ENCODE measurements around the gene SEMA5B. TPM values are rescaled to one million over a fixed set of nuclear protein-coding genes. Genes with fewer than 3 reads are reported as not detected.

The SEMA5B gene
- total RNA-seq, 3 donors from 2014 or later (not counting 1 experiment from before 2014, with no cell fraction given): 0.23 TPM; not detected in 2

GRCh38 chr3:123005291-123005690 lies 22.3 kb downstream of the SEMA5B start:
- WGBS (ENCODE audit: insufficient coverage): 100% methylated on average over 1 of the region's 1 CpG
- TF ChIP-seq, protein P1, sequence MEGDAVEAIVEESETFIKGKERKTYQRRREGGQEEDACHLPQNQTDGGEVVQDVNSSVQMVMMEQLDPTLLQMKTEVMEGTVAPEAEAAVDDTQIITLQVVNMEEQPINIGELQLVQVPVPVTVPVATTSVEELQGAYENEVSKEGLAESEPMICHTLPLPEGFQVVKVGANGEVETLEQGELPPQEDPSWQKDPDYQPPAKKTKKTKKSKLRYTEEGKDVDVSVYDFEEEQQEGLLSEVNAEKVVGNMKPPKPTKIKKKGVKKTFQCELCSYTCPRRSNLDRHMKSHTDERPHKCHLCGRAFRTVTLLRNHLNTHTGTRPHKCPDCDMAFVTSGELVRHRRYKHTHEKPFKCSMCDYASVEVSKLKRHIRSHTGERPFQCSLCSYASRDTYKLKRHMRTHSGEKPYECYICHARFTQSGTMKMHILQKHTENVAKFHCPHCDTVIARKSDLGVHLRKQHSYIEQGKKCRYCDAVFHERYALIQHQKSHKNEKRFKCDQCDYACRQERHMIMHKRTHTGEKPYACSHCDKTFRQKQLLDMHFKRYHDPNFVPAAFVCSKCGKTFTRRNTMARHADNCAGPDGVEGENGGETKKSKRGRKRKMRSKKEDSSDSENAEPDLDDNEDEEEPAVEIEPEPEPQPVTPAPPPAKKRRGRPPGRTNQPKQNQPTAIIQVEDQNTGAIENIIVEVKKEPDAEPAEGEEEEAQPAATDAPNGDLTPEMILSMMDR (IDR thresholded peaks at IDR 0.05): no peak
- H3K27ac ChIP-seq (ENCODE audit: low read length): no peak overlapping the region
- peaks cover 25 to 61% of the 10 kb centered on the region in 2 donors for H3K27me3 Mint-ChIP-seq (ENCODE audit: low read depth in 2 of 2)
- H3K27me3 ChIP-seq (ENCODE audit: control insufficient read depth, insufficient read depth, low read length): peaks cover 4% of the 10 kb centered on the region
- intact Hi-C loops (cut with micrococcal nuclease): no loop called here
- H3K27ac Mint-ChIP-seq: no peak overlapping the region
- no peak for ATAC-seq
- H3K36me3 Mint-ChIP-seq: no peaks in the 10 kb centered on the region
- no peak for DNase-seq
- H3K4me1 Mint-ChIP-seq: no peaks in the 10 kb centered on the region
- no peaks in the 10 kb centered on the region for H3K4me1 ChIP-seq (ENCODE audit: control insufficient read depth, insufficient read depth, low read length)
- no peak overlapping the region for H3K4me3 Mint-ChIP-seq
- no peak overlapping the region for H3K4me3 ChIP-seq (ENCODE audit: low read length)
- H3K36me3 ChIP-seq (ENCODE audit: control insufficient read depth, insufficient read depth, low read length): no peaks in the 10 kb centered on the region
- H3K9me3 Mint-ChIP-seq: no peaks in the 10 kb centered on the region
- no peaks in the 10 kb centered on the region for H3K9me3 ChIP-seq (ENCODE audit: control insufficient read depth, insufficient read depth, low read length)

DNA sequence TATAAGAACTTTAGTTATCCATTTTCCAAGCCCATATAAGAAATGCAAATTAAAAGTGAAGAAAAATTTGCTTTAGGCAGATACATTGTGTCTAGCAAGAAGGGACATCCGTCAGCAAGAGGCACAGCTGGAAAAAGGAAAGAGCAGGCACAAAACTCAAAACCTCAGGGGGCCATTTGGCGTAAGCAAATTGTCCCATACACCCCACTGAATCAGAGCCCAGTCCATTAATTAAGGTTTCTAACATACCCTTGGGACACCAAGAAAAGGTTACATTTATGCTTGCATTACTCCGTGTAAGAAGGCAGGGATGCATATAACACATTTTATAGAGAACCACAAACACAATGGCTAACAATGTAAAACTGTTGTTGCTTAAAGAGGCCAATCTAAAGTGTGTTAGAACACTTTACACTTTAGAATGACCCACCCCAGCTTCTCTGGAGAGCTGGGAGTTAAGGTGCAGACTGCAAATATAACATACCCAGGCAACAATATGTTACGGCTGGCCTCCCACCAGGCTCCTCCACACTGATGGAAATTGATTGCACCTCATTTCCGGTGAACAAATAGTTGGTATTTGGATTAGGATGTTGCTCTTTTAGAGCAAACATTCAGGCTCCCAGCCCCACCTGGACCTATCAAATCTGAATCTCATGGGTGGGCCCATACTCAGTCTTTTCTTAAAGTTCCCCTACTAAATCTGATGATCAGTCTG lies 23.2 kb downstream of the SEMA5B start:
- H3K4me3 Mint-ChIP-seq: no peak overlapping the region
- WGBS (ENCODE audit: insufficient coverage): 82% methylated on average over 3 of the region's 5 CpGs
- no peak overlapping the region for H3K27ac Mint-ChIP-seq
- ATAC-seq: no peak
- no peaks in the 10 kb centered on the region for H3K9me3 Mint-ChIP-seq
- peaks cover 17 to 53% of the 10 kb centered on the region in 2 donors for H3K27me3 Mint-ChIP-seq (ENCODE audit: low read depth in 2 of 2)
- Histone ChIP-seq H3K27ac (ENCODE audit: low read length) (no peak overlapping the region), H3K27me3 (ENCODE audit: control insufficient read depth, insufficient read depth, low read length) (peaks cover 4% of the 10 kb centered on the region), H3K4me3 (ENCODE audit: low read length) (no peak overlapping the region), H3K9me3 (ENCODE audit: control insufficient read depth, insufficient read depth, low read length) (no peaks in the 10 kb centered on the region), H3K36me3 (ENCODE audit: control insufficient read depth, insufficient read depth, low read length) (no peaks in the 10 kb centered on the region), H3K4me1 (ENCODE audit: control insufficient read depth, insufficient read depth, low read length) (no peaks in the 10 kb centered on the region)
- DNase-seq: no peak
- H3K4me1 Mint-ChIP-seq: no peaks in the 10 kb centered on the region
- TF ChIP-seq, protein P1 (IDR thresholded peaks at IDR 0.05): no peak
- intact Hi-C loops (cut with micrococcal nuclease): no loop called here
- no peaks in the 10 kb centered on the region for H3K36me3 Mint-ChIP-seq

DNA sequence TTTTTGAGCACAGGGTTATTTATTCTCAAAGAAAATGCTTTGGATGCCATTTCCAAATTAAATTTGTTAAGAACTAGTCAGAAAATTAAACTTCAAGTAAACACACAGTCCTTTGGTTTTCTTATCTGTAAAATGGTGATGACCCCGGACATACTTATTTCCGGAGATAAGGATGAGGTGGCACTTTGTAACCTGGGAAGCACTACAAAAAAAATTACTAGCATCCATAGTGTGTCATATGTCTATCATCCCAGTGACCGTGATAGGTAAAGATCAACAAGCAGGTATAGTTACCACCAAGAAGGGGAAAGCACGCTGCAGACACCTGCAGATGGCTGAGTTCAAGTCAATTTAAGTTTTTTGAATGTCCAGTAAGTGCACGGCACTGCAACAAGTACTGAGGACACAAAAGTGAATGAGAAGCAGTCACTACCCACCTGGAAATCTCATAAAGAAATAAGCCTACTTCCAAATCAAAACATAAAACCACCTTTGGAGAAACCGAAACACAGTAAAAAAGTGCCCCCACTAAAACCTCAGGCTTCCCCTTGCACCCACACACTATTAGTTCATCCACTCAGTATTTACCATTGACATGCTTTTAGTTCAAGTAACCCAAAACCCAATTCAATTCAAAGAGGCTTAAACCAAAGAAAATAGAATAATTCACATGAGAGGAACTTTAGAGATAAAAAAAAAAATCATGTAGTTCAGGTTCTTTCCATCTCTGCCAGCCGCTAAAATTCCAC lies 24.6 kb downstream of the SEMA5B start:
- peaks cover 10 to 43% of the 10 kb centered on the region in 2 donors for H3K27me3 Mint-ChIP-seq (ENCODE audit: low read depth in 2 of 2)
- intact Hi-C loops (cut with micrococcal nuclease): no loop called here
- WGBS (ENCODE audit: insufficient coverage): 76% methylated on average over 7 of the region's 7 CpGs
- Histone ChIP-seq H3K4me1 (ENCODE audit: control insufficient read depth, insufficient read depth, low read length) (no peaks in the 10 kb centered on the region), H3K27ac (ENCODE audit: low read length) (no peak overlapping the region), H3K4me3 (ENCODE audit: low read length) (no peak overlapping the region), H3K36me3 (ENCODE audit: control insufficient read depth, insufficient read depth, low read length) (no peaks in the 10 kb centered on the region), H3K27me3 (ENCODE audit: control insufficient read depth, insufficient read depth, low read length) (no peaks in the 10 kb centered on the region), H3K9me3 (ENCODE audit: control insufficient read depth, insufficient read depth, low read length) (no peaks in the 10 kb centered on the region)
- H3K4me3 Mint-ChIP-seq: no peak overlapping the region
- TF ChIP-seq, protein P1 (IDR thresholded peaks at IDR 0.05): no peak
- no peaks in the 10 kb centered on the region for H3K4me1 Mint-ChIP-seq
- ATAC-seq (no peak), DNase-seq (no peak)
- H3K9me3 Mint-ChIP-seq: no peaks in the 10 kb centered on the region
- no peaks in the 10 kb centered on the region for H3K36me3 Mint-ChIP-seq
- H3K27ac Mint-ChIP-seq: no peak overlapping the region

Data from natural killer cell (primary cell).